Measurements from ENCODE around the gene GRID1. TPM values are rescaled to one million over a fixed set of nuclear protein-coding genes. Genes with fewer than 3 reads are reported as not detected.

The GRID1 gene
- total RNA-seq, 1 donor from 2014 or later = 0.60 TPM

DNA sequence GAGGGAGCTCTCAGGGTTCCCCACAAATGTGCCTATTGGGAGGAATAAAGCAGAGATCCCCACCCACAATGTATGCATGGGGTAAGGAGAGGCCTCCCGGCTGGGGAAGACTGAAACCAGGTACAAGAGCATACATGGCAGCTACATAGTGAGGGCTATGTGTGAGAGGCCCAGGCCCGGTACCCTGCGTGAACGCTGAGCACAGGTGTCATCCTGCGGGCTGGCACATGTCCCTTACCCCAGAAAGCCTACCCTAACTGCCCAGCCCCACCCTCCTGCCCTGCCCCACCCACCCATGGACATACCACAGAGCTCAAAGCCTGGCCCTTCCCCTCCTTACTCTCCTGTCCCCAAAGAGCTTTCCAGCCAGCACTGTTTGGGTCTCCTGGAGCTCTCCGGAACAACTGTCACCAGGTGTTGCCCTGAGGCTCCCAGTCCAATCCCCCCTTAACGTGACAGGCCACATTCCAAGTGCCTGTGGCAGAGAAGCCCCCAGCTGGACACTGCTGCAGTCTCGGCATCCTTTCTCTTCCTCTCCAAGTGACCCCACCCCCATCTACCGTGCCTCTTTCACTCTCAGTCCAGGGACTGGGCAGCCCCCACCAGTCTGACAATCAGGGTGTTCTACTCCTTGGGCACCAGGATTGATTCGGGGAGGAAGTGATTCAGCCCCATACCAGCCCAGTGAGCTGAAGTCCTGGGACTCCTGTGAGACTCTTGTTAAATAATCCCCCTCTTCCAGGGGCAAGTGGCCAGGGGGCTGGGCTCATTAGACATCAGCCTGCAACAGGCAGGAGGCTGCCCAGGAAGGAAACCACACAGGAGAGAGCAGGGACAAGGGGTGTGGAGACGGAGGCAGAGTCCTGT is 19.6 kb downstream of the GRID1 start:
- H3K36me3 Mint-ChIP-seq (ENCODE audit: low read depth) = no peaks in the 10 kb centered on the region
- TF ChIP-seq, protein P1, sequence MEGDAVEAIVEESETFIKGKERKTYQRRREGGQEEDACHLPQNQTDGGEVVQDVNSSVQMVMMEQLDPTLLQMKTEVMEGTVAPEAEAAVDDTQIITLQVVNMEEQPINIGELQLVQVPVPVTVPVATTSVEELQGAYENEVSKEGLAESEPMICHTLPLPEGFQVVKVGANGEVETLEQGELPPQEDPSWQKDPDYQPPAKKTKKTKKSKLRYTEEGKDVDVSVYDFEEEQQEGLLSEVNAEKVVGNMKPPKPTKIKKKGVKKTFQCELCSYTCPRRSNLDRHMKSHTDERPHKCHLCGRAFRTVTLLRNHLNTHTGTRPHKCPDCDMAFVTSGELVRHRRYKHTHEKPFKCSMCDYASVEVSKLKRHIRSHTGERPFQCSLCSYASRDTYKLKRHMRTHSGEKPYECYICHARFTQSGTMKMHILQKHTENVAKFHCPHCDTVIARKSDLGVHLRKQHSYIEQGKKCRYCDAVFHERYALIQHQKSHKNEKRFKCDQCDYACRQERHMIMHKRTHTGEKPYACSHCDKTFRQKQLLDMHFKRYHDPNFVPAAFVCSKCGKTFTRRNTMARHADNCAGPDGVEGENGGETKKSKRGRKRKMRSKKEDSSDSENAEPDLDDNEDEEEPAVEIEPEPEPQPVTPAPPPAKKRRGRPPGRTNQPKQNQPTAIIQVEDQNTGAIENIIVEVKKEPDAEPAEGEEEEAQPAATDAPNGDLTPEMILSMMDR (IDR thresholded peaks at IDR 0.05) = no peak
- H3K4me3 Mint-ChIP-seq (ENCODE audit: unreplicated experiment) = no peak overlapping the region
- no peaks in the 10 kb centered on the region for H3K9me3 Mint-ChIP-seq (ENCODE audit: low read depth)
- H3K27ac Mint-ChIP-seq (ENCODE audit: unreplicated experiment) = no peak overlapping the region
- H3K4me1 Mint-ChIP-seq (ENCODE audit: low read depth) = peaks cover 11% of the 10 kb centered on the region
- peak; percentile 58 for DNase-seq (ENCODE audit: low spot score)
- peaks cover 20% of the 10 kb centered on the region for H3K27me3 Mint-ChIP-seq (ENCODE audit: low read depth)

DNA sequence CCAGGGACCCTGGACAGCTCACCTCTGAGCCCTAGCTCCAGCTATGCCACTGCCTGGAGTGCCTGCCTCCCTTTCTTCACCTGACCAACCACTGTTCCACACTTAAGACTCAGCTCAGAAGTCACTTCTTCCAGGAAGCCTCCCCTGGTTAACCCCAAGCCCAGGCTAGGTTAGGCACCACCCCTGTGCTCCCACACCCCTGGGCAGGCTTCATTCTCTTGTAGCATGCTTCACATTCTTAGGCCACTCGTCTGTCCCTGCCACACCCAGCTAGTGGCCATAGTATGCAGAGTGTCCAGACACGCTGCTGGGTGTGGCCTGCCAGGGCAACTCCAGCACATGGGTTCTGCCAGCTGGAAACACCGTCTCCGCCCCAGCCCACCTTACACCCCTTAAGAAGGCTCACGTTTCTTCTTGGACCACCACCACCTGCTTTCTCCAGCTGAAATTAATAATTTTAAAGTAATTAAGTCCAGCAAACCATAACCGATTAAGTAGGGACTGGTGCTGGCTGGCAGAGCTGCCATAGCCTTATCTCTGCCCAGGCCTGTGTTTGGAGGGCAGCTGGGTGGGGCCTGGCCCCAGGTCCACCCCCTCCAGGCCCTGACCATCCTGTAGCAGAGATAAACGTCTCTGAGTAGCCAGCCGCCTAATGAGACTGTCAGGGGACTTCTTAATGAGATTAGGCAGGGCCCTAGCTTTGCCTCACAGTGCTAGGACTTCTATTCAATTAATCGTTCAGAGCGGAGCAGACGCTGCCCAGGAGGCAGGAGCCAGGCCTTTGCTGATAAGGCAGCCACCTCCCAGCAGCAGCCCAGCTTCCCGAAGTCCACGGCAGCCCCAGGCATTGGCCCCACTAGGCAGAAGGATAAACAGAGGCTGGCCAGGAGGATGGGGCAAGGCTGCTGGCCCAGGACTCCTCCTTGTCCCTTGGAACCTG is 20.5 kb downstream of the GRID1 start:
- peak; percentile 68 for DNase-seq (ENCODE audit: low spot score)
- Mint-ChIP-seq H3K27ac (ENCODE audit: unreplicated experiment) (no peak overlapping the region), H3K27me3 (ENCODE audit: low read depth) (peaks cover 16% of the 10 kb centered on the region), H3K4me3 (ENCODE audit: unreplicated experiment) (no peak overlapping the region), H3K4me1 (ENCODE audit: low read depth) (peaks cover 11% of the 10 kb centered on the region), H3K36me3 (ENCODE audit: low read depth) (no peaks in the 10 kb centered on the region), H3K9me3 (ENCODE audit: low read depth) (no peaks in the 10 kb centered on the region)
- TF ChIP-seq, protein P1 (IDR thresholded peaks at IDR 0.05) = no peak

DNA sequence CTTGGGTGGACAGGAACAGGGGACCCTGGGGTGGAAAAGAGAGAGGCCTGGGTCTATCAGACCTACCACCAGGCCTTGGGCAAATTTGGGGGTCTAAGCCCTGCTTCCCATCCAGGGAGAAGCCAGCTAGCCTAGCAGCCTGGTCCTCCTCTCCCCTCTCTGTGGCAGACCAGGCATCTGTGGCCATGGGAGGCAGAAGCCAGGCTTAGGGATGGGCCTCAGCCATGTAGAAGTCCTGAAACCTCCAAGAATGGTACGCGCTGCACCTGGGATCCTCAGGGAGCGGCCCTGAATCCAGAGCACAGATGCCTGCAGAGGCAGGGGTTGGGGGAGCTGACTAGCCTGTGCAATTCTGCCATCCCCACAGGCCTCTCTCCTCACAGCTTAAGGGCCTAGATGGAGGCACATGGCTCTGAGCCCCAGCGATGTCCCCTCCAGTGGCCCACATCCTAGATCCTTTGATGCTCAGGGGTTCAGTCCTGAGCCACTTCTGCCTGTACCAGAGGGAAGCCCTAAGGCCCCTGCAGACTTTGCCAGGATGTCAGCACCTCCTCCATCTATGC is 21.2 kb downstream of the GRID1 start:
- TF ChIP-seq, protein P1 (IDR thresholded peaks at IDR 0.05) = no peak
- Mint-ChIP-seq H3K4me1 (ENCODE audit: low read depth) (peaks cover 11% of the 10 kb centered on the region), H3K4me3 (ENCODE audit: unreplicated experiment) (no peak overlapping the region), H3K9me3 (ENCODE audit: low read depth) (no peaks in the 10 kb centered on the region), H3K36me3 (ENCODE audit: low read depth) (no peaks in the 10 kb centered on the region), H3K27ac (ENCODE audit: unreplicated experiment) (no peak overlapping the region), H3K27me3 (ENCODE audit: low read depth) (peaks cover 11% of the 10 kb centered on the region)
- peak; percentile 38 for DNase-seq (ENCODE audit: low spot score)

GRCh38 chr10:86344714-86345161 is 21.9 kb downstream of the GRID1 start:
- Mint-ChIP-seq H3K9me3 (ENCODE audit: low read depth) (no peaks in the 10 kb centered on the region), H3K27me3 (ENCODE audit: low read depth) (peaks cover 6% of the 10 kb centered on the region), H3K27ac (ENCODE audit: unreplicated experiment) (no peak overlapping the region), H3K4me1 (ENCODE audit: low read depth) (peaks cover 11% of the 10 kb centered on the region), H3K36me3 (ENCODE audit: low read depth) (no peaks in the 10 kb centered on the region), H3K4me3 (ENCODE audit: unreplicated experiment) (no peak overlapping the region)
- peak; percentile 57 for DNase-seq (ENCODE audit: low spot score)
- TF ChIP-seq, protein P1 (IDR thresholded peaks at IDR 0.05) = no peak

- H3K9me3 Mint-ChIP-seq (ENCODE audit: low read depth) = no peaks in the 10 kb centered on the region
- H3K27me3 Mint-ChIP-seq (ENCODE audit: low read depth) = peaks cover 1% of the 10 kb centered on the region
- DNase-seq (ENCODE audit: low spot score) = peak; percentile 59
- H3K27ac Mint-ChIP-seq (ENCODE audit: unreplicated experiment) = no peak overlapping the region
- TF ChIP-seq, protein P1 (IDR thresholded peaks at IDR 0.05) = no peak
- no peak overlapping the region for H3K4me3 Mint-ChIP-seq (ENCODE audit: unreplicated experiment)
- H3K4me1 Mint-ChIP-seq (ENCODE audit: low read depth) = peaks cover 11% of the 10 kb centered on the region
- H3K36me3 Mint-ChIP-seq (ENCODE audit: low read depth) = no peaks in the 10 kb centered on the region
Observed at GRCh38 chr10:86344281-86344680, 22.3 kb downstream of the GRID1 start.
